GM23338 (cell line): ENCODE results near the gene RAVER1.

Experiments used
- CREB1 ChIP-seq: fragments of 250-450 bp; sonication (Bioruptor Pico); IDR thresholded peaks from 2 replicates; pipeline ENCODE4 v1.5.0; 2020; ENCODE audit warnings: low read depth, mild to moderate bottlenecking, moderate library complexity
- EZH2 ChIP-seq: fragments of 200-600 bp; sonication (generic); IDR thresholded peaks from one replicate; pipeline ENCODE4 v1.8.0; 2017; ENCODE audit warnings: antibody characterized with exemption, mild to moderate bottlenecking, low read depth; ENCODE audit not compliant: unreplicated experiment
- EZH2phosphoT487 ChIP-seq: fragments of 200-600 bp; sonication (generic); IDR thresholded peaks from one replicate; pipeline ENCODE4 v1.8.1; 2018; ENCODE audit warnings: antibody characterized with exemption; ENCODE audit not compliant: unreplicated experiment
- JUNB ChIP-seq: IDR thresholded peaks from one replicate; pipeline ENCODE4 v1.6.1; 2016; ENCODE audit warnings: antibody characterized with exemption; ENCODE audit not compliant: unreplicated experiment
- POLR2AphosphoS5 ChIP-seq: IDR thresholded peaks from 2 replicates; pipeline ENCODE4 v1.6.1; 2016; ENCODE audit warnings: antibody characterized with exemption, low read depth
- STAT1 ChIP-seq: IDR thresholded peaks from one replicate; pipeline ENCODE4 v1.6.1; 2016; ENCODE audit warnings: antibody characterized with exemption; ENCODE audit not compliant: unreplicated experiment
- TF ChIP-seq, protein P1 (sequence below): IDR thresholded peaks from one replicate; pipeline ENCODE4 v1.6.1; 2018; ENCODE audit warnings: antibody characterized with exemption; ENCODE audit not compliant: unreplicated experiment
- TF ChIP-seq, protein P2 (sequence below), 2 experiments: fragments of 200-600 bp in 1 of 2; sonication (generic) in 1 of 2; conservative IDR thresholded peaks; 2 replicates each; pipeline versions ENCODE4 v1.5.1 to v1.6.1; 2016 to 2017; ENCODE audit warnings: antibody characterized with exemption in 2 of 2, low read depth in 2 of 2, mild to moderate bottlenecking in 2 of 2, moderate library complexity in 1 of 2
- TF ChIP-seq, protein P3 (sequence below): IDR thresholded peaks from 2 replicates; pipeline ENCODE4 v1.6.1; 2016; ENCODE audit warnings: antibody characterized with exemption
- TF ChIP-seq, protein P4 (sequence below): fragments of 250-450 bp; sonication (Bioruptor Pico); IDR thresholded peaks from 2 replicates; pipeline ENCODE4 v1.5.0; 2020; ENCODE audit warnings: mild to moderate bottlenecking, moderate library complexity

DNA sequence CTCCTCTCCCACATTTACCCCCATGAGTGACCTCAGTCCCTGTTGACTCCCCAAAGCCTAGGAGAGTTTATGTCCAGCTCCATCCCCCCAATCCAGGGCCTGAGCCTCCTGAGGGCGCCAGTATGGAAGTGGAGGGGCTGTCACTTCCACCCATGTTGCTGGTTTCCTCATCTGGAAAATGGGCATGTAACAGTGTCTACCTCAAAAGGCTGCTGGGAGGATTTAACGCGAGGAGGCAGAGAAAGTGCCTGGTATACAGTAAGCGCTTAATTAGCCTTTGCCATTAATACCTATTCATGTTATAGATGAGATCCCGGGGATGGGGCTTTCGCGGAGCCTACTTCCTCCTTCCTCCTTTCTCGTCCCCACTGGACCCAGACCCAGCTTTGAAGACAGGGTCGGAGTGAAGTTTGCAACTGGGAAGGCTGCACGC, 46.6 kb upstream of the RAVER1 start:
- TF ChIP-seq, protein P1, sequence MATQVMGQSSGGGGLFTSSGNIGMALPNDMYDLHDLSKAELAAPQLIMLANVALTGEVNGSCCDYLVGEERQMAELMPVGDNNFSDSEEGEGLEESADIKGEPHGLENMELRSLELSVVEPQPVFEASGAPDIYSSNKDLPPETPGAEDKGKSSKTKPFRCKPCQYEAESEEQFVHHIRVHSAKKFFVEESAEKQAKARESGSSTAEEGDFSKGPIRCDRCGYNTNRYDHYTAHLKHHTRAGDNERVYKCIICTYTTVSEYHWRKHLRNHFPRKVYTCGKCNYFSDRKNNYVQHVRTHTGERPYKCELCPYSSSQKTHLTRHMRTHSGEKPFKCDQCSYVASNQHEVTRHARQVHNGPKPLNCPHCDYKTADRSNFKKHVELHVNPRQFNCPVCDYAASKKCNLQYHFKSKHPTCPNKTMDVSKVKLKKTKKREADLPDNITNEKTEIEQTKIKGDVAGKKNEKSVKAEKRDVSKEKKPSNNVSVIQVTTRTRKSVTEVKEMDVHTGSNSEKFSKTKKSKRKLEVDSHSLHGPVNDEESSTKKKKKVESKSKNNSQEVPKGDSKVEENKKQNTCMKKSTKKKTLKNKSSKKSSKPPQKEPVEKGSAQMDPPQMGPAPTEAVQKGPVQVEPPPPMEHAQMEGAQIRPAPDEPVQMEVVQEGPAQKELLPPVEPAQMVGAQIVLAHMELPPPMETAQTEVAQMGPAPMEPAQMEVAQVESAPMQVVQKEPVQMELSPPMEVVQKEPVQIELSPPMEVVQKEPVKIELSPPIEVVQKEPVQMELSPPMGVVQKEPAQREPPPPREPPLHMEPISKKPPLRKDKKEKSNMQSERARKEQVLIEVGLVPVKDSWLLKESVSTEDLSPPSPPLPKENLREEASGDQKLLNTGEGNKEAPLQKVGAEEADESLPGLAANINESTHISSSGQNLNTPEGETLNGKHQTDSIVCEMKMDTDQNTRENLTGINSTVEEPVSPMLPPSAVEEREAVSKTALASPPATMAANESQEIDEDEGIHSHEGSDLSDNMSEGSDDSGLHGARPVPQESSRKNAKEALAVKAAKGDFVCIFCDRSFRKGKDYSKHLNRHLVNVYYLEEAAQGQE = no peak
- TF ChIP-seq EZH2 (no peak), STAT1 (no peak), POLR2AphosphoS5 (no peak), JUNB (no peak), CREB1 (CRISPR knock-in tag) (no peak), EZH2phosphoT487 (no peak)
- TF ChIP-seq, protein P2, sequence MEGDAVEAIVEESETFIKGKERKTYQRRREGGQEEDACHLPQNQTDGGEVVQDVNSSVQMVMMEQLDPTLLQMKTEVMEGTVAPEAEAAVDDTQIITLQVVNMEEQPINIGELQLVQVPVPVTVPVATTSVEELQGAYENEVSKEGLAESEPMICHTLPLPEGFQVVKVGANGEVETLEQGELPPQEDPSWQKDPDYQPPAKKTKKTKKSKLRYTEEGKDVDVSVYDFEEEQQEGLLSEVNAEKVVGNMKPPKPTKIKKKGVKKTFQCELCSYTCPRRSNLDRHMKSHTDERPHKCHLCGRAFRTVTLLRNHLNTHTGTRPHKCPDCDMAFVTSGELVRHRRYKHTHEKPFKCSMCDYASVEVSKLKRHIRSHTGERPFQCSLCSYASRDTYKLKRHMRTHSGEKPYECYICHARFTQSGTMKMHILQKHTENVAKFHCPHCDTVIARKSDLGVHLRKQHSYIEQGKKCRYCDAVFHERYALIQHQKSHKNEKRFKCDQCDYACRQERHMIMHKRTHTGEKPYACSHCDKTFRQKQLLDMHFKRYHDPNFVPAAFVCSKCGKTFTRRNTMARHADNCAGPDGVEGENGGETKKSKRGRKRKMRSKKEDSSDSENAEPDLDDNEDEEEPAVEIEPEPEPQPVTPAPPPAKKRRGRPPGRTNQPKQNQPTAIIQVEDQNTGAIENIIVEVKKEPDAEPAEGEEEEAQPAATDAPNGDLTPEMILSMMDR (conservative IDR thresholded peaks at IDR 0.05; ENCODE audit: low read depth in 2 of 2) = no peak
- TF ChIP-seq, protein P3, sequence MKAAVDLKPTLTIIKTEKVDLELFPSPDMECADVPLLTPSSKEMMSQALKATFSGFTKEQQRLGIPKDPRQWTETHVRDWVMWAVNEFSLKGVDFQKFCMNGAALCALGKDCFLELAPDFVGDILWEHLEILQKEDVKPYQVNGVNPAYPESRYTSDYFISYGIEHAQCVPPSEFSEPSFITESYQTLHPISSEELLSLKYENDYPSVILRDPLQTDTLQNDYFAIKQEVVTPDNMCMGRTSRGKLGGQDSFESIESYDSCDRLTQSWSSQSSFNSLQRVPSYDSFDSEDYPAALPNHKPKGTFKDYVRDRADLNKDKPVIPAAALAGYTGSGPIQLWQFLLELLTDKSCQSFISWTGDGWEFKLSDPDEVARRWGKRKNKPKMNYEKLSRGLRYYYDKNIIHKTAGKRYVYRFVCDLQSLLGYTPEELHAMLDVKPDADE = no peak
- TF ChIP-seq, protein P4, sequence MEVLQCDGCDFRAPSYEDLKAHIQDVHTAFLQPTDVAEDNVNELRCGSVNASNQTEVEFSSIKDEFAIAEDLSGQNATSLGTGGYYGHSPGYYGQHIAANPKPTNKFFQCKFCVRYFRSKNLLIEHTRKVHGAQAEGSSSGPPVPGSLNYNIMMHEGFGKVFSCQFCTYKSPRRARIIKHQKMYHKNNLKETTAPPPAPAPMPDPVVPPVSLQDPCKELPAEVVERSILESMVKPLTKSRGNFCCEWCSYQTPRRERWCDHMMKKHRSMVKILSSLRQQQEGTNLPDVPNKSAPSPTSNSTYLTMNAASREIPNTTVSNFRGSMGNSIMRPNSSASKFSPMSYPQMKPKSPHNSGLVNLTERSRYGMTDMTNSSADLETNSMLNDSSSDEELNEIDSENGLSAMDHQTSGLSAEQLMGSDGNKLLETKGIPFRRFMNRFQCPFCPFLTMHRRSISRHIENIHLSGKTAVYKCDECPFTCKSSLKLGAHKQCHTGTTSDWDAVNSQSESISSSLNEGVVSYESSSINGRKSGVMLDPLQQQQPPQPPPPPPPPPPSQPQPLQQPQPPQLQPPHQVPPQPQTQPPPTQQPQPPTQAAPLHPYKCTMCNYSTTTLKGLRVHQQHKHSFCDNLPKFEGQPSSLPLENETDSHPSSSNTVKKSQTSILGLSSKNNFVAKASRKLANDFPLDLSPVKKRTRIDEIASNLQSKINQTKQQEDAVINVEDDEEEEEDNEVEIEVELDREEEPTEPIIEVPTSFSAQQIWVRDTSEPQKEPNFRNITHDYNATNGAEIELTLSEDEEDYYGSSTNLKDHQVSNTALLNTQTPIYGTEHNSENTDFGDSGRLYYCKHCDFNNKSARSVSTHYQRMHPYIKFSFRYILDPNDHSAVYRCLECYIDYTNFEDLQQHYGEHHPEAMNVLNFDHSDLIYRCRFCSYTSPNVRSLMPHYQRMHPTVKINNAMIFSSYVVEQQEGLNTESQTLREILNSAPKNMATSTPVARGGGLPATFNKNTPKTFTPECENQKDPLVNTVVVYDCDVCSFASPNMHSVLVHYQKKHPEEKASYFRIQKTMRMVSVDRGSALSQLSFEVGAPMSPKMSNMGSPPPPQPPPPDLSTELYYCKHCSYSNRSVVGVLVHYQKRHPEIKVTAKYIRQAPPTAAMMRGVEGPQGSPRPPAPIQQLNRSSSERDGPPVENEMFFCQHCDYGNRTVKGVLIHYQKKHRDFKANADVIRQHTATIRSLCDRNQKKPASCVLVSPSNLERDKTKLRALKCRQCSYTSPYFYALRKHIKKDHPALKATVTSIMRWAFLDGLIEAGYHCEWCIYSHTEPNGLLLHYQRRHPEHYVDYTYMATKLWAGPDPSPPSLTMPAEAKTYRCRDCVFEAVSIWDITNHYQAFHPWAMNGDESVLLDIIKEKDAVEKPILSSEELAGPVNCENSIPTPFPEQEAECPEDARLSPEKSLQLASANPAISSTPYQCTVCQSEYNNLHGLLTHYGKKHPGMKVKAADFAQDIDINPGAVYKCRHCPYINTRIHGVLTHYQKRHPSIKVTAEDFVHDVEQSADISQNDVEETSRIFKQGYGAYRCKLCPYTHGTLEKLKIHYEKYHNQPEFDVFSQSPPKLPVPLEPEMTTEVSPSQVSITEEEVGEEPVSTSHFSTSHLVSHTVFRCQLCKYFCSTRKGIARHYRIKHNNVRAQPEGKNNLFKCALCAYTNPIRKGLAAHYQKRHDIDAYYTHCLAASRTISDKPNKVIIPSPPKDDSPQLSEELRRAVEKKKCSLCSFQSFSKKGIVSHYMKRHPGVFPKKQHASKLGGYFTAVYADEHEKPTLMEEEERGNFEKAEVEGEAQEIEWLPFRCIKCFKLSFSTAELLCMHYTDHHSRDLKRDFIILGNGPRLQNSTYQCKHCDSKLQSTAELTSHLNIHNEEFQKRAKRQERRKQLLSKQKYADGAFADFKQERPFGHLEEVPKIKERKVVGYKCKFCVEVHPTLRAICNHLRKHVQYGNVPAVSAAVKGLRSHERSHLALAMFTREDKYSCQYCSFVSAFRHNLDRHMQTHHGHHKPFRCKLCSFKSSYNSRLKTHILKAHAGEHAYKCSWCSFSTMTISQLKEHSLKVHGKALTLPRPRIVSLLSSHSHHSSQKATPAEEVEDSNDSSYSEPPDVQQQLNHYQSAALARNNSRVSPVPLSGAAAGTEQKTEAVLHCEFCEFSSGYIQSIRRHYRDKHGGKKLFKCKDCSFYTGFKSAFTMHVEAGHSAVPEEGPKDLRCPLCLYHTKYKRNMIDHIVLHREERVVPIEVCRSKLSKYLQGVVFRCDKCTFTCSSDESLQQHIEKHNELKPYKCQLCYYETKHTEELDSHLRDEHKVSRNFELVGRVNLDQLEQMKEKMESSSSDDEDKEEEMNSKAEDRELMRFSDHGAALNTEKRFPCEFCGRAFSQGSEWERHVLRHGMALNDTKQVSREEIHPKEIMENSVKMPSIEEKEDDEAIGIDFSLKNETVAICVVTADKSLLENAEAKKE (CRISPR knock-in tag) = no peak
